K562 (cell line): ENCODE results near the gene HVCN1. TPM values are rescaled to one million over a fixed set of nuclear protein-coding genes. Genes with fewer than 3 reads are reported as not detected.

ENCODE experiments used
- ATF7 ChIP-seq: fragments of 450-650 bp; IDR thresholded peaks from 2 replicates; pipeline ENCODE4 v1.7.1; 2014; ENCODE audit warnings: mild to moderate bottlenecking, moderate library complexity
- BCL6 ChIP-seq: fragments of 250-450 bp; sonication (Bioruptor Pico); IDR thresholded peaks from 2 replicates; pipeline ENCODE4 v1.4.0; 2020
- CSDE1 ChIP-seq, 2 experiments: fragments of 450-650 bp; IDR thresholded peaks; 2 replicates each; pipeline ENCODE4 v1.6.1; 2016; ENCODE audit warnings: mild to moderate bottlenecking in 1 of 2
- CTBP1 ChIP-seq: fragments of 450-650 bp; IDR thresholded peaks from 2 replicates; pipeline ENCODE4 v1.6.1; 2016; ENCODE audit warnings: borderline replicate concordance
- FOSL1 ChIP-seq: fragments of 200-800 bp; sonication (Bioruptor generic); conservative IDR thresholded peaks from 2 replicates; pipeline ENCODE4 v1.6.1; 2016; ENCODE audit warnings: missing genetic modification characterization, missing compliant biosample characterization
- KLF6 ChIP-seq: fragments of 250-450 bp; sonication (Bioruptor Pico); IDR thresholded peaks from 2 replicates; pipeline ENCODE4 v1.4.0; 2020; ENCODE audit warnings: mild to moderate bottlenecking, moderate library complexity, borderline replicate concordance
- RB1 ChIP-seq: fragments of 450-650 bp; IDR thresholded peaks from 2 replicates; pipeline ENCODE4 v1.6.1; 2017; ENCODE audit warnings: low read depth, mild to moderate bottlenecking
- SRF ChIP-seq, 2 experiments: fragments of 250-450, 450-650 bp in 1 of 2; sonication (Bioruptor Pico) in 1 of 2; sonication (generic) in 1 of 2; formaldehyde crosslinking; IDR thresholded peaks; 2 replicates each; pipeline versions ENCODE4 v1.5.0 to v1.5.1; 2020 to 2022; ENCODE audit warnings: mild to moderate bottlenecking in 1 of 2, missing genetic modification reagents in 1 of 2
- ZFP1 ChIP-seq: fragments of 450-650 bp; formaldehyde crosslinking; IDR thresholded peaks from 2 replicates; pipeline ENCODE4 v1.4.0; 2020; ENCODE audit warnings: mild to moderate bottlenecking, mixed read lengths
- ZNF175 ChIP-seq: fragments of 200-800 bp; sonication (Bioruptor generic); IDR thresholded peaks from 2 replicates; pipeline ENCODE4 v1.6.1; 2016; ENCODE audit warnings: low read depth, mild to moderate bottlenecking, missing genetic modification characterization, missing compliant biosample characterization
- polyA plus RNA-seq, 8 experiments: library from polyadenylated mRNA; depleted of rRNA in 4 of 8; stranded (reverse) in 5 of 8; unstranded in 3 of 8; fragments of >200 nt; fragmentation: Nextera tagmentation in 2 of 8; fragmentation: Illumina TruSeq in 1 of 8; extraction: Ambion mirVana in 2 of 8; extraction: Trizol in 1 of 8; gene quantifications; 2 replicates each; pipeline versions ENCODE4 v1.2.1 to v1.2.3, GENCODE V29; 2011 to 2014; ENCODE audit warnings: inconsistent platforms in 1 of 8, missing spikeins in 1 of 8
- total RNA-seq, 7 experiments: library from RNA; depleted of rRNA in 6 of 7; stranded (reverse); fragments of >200 nt in 6 of 7; fragmentation: Illumina TruSeq in 2 of 7; extraction: Trizol in 2 of 7; gene quantifications; 2 replicates each; pipeline versions ENCODE4 v1.2.1 to v1.2.3, GENCODE V29; 2011 to 2021; ENCODE audit warnings: low replicate concordance in 1 of 7
- TF ChIP-seq, protein P1 (sequence below): sonication (generic); formaldehyde crosslinking; IDR thresholded peaks from 2 replicates; pipeline ENCODE4 v1.8.1; 2023; ENCODE audit warnings: missing genetic modification reagents, mild to moderate bottlenecking, borderline replicate concordance
- TF ChIP-seq, protein P2 (sequence below): fragments of 450-650 bp; IDR thresholded peaks from 2 replicates; pipeline ENCODE4 v1.6.1; 2017; ENCODE audit warnings: antibody characterized with exemption
- TF ChIP-seq, protein P3 (sequence below), 2 experiments: fragments of 450-650 bp in 1 of 2; sonication (generic) in 1 of 2; formaldehyde crosslinking; conservative IDR thresholded peaks; 2 replicates each; pipeline versions ENCODE4 v1.4.0 to v1.8.1; 2020 to 2022; ENCODE audit warnings: mild to moderate bottlenecking in 1 of 2, missing genetic modification reagents in 1 of 2
- TF ChIP-seq, protein P4 (sequence below): sonication (generic); formaldehyde crosslinking; IDR thresholded peaks from 2 replicates; pipeline ENCODE4 v1.8.0; 2022; ENCODE audit warnings: mild to moderate bottlenecking, missing genetic modification reagents

HVCN1 gene
- total and polyA plus RNA-seq, 9 of the 15 experiments (the other 6 are each of a cell fraction or from before 2014, with no cell fraction given), result 0.21 to 1.4 (median 0.74) TPM

DNA sequence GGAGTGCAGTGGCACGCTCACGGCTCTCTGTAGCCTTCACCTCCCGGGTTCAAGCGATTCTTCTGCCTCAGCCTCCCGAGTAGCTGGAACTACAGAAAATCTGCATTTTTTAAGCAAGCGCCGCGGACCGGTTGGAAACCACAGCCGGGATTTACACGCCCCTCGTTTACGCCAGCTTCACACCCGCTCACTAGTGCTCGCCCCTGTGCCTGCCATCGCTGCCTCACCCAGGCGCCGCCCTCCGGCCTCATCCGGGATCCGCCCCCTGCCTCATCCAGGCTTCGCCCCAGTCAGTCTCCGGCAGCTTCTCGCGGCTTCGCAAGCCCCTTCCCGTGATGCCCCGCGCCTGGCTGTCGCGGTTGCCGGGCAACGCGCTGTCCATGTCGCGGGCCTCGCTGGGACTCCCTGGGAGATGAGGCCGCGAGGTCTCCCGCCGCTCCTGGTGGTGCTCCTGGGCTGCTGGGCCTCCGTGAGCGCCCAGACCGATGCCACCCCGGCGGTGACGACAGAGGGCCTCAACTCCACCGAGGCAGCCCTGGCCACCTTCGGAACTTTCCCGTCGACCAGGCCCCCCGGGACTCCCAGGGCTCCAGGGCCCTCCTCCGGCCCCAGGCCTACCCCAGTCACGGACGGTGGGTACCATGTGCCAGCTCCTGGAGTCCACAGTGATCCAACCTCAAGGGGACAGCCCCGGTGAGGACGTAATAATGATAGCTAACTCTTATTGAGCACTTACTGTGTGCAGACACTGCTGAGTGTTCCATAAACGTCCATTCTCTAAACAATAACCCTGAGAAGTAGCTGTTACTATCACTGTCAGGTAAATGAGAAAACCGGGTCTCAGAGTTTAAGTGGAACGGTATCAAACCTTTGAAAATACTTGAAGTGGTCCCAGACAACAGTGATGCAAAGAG, 74.9 kb downstream of the HVCN1 start, which contains the start of gene TCTN1 (continued):
- peak in 1 of 2 experiments; percentile 66; a peak in 1 of 4 replicates for TF ChIP-seq SRF (CRISPR knock-in tag; IDR thresholded peaks at IDR 0.05)
- TF ChIP-seq, protein P1, sequence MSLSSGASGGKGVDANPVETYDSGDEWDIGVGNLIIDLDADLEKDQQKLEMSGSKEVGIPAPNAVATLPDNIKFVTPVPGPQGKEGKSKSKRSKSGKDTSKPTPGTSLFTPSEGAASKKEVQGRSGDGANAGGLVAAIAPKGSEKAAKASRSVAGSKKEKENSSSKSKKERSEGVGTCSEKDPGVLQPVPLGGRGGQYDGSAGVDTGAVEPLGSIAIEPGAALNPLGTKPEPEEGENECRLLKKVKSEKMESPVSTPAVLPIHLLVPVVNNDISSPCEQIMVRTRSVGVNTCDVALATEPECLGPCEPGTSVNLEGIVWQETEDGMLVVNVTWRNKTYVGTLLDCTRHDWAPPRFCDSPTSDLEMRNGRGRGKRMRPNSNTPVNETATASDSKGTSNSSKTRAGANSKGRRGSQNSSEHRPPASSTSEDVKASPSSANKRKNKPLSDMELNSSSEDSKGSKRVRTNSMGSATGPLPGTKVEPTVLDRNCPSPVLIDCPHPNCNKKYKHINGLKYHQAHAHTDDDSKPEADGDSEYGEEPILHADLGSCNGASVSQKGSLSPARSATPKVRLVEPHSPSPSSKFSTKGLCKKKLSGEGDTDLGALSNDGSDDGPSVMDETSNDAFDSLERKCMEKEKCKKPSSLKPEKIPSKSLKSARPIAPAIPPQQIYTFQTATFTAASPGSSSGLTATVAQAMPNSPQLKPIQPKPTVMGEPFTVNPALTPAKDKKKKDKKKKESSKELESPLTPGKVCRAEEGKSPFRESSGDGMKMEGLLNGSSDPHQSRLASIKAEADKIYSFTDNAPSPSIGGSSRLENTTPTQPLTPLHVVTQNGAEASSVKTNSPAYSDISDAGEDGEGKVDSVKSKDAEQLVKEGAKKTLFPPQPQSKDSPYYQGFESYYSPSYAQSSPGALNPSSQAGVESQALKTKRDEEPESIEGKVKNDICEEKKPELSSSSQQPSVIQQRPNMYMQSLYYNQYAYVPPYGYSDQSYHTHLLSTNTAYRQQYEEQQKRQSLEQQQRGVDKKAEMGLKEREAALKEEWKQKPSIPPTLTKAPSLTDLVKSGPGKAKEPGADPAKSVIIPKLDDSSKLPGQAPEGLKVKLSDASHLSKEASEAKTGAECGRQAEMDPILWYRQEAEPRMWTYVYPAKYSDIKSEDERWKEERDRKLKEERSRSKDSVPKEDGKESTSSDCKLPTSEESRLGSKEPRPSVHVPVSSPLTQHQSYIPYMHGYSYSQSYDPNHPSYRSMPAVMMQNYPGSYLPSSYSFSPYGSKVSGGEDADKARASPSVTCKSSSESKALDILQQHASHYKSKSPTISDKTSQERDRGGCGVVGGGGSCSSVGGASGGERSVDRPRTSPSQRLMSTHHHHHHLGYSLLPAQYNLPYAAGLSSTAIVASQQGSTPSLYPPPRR (CRISPR knock-in tag), result no peak
- peak in 1 of 2 experiments; percentile 62; a peak in 2 of 4 replicates for TF ChIP-seq CSDE1 (IDR thresholded peaks at IDR 0.05)
- peak; percentile 57; the same call in 1 of the 2 replicates for TF ChIP-seq ATF7
- TF ChIP-seq KLF6 (CRISPR knock-in tag), result peak; percentile 17; the same call in 1 of the 2 replicates
- TF ChIP-seq RB1, result 0 out of 2 replicates have a peak, but pooled peaks have one; percentile 54
- TF ChIP-seq ZNF175 (CRISPR knock-in tag), result peak; percentile 70; the same call in 1 of the 2 replicates
- TF ChIP-seq CTBP1, result peak; percentile 84; the same call in 1 of the 2 replicates
- TF ChIP-seq BCL6 (CRISPR knock-in tag), result no peak
- TF ChIP-seq, protein P2, sequence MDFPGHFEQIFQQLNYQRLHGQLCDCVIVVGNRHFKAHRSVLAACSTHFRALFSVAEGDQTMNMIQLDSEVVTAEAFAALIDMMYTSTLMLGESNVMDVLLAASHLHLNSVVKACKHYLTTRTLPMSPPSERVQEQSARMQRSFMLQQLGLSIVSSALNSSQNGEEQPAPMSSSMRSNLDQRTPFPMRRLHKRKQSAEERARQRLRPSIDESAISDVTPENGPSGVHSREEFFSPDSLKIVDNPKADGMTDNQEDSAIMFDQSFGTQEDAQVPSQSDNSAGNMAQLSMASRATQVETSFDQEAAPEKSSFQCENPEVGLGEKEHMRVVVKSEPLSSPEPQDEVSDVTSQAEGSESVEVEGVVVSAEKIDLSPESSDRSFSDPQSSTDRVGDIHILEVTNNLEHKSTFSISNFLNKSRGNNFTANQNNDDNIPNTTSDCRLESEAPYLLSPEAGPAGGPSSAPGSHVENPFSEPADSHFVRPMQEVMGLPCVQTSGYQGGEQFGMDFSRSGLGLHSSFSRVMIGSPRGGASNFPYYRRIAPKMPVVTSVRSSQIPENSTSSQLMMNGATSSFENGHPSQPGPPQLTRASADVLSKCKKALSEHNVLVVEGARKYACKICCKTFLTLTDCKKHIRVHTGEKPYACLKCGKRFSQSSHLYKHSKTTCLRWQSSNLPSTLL, result peak; percentile 76
- TF ChIP-seq, protein P3, sequence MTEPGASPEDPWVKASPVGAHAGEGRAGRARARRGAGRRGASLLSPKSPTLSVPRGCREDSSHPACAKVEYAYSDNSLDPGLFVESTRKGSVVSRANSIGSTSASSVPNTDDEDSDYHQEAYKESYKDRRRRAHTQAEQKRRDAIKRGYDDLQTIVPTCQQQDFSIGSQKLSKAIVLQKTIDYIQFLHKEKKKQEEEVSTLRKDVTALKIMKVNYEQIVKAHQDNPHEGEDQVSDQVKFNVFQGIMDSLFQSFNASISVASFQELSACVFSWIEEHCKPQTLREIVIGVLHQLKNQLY (CRISPR knock-in tag; conservative IDR thresholded peaks at IDR 0.05), result peak in 1 of 2 experiments; percentile 64; a peak in 1 of 4 replicates
- no peak for TF ChIP-seq ZFP1
- no peak for TF ChIP-seq FOSL1 (tag)
- TF ChIP-seq, protein P4, sequence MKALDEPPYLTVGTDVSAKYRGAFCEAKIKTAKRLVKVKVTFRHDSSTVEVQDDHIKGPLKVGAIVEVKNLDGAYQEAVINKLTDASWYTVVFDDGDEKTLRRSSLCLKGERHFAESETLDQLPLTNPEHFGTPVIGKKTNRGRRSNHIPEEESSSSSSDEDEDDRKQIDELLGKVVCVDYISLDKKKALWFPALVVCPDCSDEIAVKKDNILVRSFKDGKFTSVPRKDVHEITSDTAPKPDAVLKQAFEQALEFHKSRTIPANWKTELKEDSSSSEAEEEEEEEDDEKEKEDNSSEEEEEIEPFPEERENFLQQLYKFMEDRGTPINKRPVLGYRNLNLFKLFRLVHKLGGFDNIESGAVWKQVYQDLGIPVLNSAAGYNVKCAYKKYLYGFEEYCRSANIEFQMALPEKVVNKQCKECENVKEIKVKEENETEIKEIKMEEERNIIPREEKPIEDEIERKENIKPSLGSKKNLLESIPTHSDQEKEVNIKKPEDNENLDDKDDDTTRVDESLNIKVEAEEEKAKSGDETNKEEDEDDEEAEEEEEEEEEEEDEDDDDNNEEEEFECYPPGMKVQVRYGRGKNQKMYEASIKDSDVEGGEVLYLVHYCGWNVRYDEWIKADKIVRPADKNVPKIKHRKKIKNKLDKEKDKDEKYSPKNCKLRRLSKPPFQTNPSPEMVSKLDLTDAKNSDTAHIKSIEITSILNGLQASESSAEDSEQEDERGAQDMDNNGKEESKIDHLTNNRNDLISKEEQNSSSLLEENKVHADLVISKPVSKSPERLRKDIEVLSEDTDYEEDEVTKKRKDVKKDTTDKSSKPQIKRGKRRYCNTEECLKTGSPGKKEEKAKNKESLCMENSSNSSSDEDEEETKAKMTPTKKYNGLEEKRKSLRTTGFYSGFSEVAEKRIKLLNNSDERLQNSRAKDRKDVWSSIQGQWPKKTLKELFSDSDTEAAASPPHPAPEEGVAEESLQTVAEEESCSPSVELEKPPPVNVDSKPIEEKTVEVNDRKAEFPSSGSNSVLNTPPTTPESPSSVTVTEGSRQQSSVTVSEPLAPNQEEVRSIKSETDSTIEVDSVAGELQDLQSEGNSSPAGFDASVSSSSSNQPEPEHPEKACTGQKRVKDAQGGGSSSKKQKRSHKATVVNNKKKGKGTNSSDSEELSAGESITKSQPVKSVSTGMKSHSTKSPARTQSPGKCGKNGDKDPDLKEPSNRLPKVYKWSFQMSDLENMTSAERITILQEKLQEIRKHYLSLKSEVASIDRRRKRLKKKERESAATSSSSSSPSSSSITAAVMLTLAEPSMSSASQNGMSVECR (CRISPR knock-in tag), result peak; percentile 88
